D721Med (cell line): ENCODE results near the gene NEK1.

Source experiments
- DNase-seq: peaks from one replicate; pipeline ENCODE4 v3.0.0; 2011; ENCODE audit warnings: low spot score; ENCODE audit not compliant: insufficient read length
- FAIRE-seq: peaks from 2 replicates; lab custom pipeline; 2011; peaks lifted over from hg19 to GRCh38; lab: Jason Lieb, UNC
- TF ChIP-seq, protein P1 (sequence below): IDR thresholded peaks from 2 replicates; pipeline ENCODE4 v1.5.1; 2012; ENCODE audit warnings: mild to moderate bottlenecking, control low read depth; ENCODE audit not compliant: insufficient read depth; ENCODE audit errors: missing control alignments

The NEK1 gene

DNA sequence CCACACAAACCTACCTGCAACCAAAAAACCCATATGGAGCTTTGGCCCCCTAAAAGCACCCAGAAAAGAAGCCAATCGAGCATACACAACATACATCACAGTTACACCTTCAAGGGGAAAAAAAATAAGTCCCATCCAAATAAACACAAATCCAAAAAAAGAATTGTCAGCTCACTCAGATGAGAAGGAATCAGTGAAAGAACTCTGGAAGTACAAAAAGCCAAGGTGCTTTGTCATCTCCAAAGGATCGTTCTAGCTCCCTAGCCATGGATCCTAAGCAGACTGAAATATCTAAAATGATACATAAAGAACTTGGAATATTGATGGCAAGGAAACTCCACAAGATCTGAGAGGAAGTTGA is 119.2 kb downstream of the NEK1 start:
- FAIRE-seq (no peak), DNase-seq (no peak)
- TF ChIP-seq, protein P1, sequence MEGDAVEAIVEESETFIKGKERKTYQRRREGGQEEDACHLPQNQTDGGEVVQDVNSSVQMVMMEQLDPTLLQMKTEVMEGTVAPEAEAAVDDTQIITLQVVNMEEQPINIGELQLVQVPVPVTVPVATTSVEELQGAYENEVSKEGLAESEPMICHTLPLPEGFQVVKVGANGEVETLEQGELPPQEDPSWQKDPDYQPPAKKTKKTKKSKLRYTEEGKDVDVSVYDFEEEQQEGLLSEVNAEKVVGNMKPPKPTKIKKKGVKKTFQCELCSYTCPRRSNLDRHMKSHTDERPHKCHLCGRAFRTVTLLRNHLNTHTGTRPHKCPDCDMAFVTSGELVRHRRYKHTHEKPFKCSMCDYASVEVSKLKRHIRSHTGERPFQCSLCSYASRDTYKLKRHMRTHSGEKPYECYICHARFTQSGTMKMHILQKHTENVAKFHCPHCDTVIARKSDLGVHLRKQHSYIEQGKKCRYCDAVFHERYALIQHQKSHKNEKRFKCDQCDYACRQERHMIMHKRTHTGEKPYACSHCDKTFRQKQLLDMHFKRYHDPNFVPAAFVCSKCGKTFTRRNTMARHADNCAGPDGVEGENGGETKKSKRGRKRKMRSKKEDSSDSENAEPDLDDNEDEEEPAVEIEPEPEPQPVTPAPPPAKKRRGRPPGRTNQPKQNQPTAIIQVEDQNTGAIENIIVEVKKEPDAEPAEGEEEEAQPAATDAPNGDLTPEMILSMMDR, result no peak

DNA sequence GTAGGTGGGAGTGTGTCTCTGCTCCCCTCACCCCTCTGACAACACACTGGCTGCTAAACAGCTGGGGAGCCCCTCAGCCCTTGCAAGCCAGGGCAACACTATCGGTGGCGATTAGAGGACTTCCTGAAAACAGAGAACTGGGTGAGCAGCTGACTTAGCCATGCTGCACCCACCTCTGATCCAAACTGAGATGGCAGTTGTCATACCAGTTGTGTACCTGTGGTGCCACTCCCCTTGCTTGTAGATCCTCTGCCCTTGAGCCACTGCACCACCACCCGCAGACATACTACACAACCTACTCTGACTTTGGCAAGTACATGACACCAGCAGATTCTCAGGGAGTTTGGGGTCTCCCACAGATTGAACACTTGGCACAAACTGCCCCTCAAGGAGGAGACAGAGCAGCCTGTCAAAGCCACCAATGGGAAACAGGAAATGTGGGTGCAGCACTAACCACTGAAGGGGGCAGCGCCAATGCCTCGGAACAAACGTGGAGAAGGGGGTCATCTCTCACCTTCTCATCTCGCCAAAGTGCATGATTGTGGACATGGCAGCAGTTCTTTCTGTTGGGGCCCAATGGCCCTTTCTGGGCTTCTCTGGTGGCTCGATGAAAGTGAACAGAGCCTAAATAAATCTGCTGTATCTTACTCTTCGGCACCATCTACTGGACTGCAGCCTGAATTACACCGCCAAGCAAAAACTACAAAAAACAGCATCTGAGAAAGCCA is 119.8 kb downstream of the NEK1 start:
- peak; percentile 10 for DNase-seq
- FAIRE-seq, result no peak
- TF ChIP-seq, protein P1, result peak; percentile 69

DNA sequence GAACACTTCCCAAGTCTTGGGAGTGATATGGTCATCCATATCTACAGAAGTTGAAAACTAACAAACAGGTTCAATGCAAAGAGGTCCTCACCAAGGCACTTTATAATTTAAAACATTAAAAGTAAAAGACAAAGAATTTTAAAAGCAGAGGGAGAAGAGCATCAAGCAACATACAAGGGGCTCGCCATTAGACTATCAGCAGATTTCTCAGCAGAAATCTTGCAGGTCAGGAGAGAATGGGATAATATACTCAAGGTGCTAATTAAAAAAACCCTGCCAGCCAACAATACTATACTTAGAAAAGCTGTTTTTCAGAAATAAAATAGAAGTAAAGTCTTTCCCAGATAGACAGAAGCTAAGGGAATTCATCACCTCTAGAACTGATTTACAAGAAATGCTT is 121.2 kb downstream of the NEK1 start:
- TF ChIP-seq, protein P1, result no peak
- FAIRE-seq, result no peak
- no peak for DNase-seq

DNA sequence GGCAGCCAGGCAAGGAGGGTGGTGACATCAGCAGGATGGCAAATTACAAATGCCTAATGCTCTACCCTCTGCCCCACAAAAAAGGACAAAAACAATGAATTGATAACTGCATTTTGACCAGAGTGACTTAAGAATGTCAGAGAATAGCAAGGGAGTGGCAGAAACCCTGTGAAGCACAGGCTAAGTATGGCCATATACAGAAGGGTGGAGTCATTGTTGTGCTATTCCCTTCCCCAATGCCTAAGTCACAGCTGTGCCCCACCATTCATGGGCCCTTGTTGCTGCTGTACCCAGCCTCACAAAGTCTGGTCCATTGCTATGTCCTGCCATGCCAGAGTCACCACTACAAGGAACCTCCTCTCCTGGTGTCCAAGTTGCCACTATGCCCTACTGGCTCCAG is 123.1 kb downstream of the NEK1 start:
- DNase-seq, result no peak
- FAIRE-seq, result no peak
- TF ChIP-seq, protein P1, result no peak

DNA sequence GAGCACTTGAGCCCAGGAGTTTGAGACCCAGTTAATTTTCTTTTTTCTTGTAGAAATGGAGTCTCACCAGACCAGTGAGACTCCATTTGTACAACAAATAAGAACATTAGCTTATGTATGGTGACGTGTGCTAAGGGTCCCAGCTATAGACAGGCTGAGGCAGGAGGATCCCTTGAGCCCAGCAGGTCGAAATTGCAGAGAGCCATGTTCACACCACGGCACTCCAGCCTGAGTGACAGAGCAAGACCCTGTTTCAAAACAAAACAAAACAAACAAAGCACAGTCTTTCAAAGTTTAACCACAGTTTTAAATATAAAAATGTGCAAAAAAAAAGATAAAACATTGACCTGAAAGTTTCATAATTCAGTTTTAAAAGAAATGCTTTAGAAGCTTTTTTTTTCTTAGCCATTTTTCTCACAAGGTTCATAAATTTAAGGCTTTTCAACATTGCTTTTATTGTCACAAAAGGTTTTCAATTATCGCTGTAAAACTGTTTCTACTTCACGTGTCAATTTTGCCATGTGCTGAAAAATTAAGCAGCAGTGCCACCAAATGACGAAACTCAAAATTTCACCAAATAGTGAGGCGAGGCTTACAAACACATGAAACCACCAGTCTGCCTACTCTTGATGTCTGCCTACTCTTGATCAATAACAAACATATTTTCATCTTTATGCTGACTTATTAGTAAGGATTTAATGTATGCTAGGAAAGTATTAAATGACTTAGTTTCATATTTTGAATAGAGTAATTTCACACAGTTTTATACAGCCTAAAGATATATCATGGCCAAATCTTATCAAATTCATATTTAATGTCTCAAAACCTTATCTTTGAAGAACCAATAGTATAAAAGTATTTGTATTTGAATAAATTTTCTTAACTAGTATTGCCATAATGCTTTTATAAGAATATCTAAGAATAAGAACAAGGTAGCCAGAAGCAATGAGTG is 126.3 kb downstream of the NEK1 start:
- DNase-seq (no peak), FAIRE-seq (peak; percentile 92)

DNA sequence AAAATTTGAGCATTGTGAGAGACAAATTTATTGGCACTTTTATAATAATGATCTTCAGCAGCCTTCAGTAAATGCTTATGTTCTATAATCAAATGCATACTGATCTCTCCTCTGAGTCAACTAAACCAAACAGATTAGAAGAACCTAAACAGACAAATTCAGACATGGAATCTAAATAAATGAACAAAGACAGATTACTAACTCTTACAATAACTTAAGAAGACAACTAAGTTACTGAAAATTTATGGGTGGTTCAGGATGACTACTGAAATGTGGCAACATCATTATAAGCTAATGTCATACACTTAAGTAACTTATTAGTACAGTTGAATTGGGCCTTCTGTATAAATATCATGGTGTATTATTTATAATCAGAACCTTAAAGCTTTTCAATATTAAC is 127.3 kb downstream of the NEK1 start:
- FAIRE-seq, result peak; percentile 51
- DNase-seq, result no peak
- TF ChIP-seq, protein P1, result no peak

More for the DNA sequence above, 126.3 kb downstream of the NEK1 start:
- TF ChIP-seq, protein P1, result peak; percentile 78
